ENCODE data around the gene ELMO1. TPM values are rescaled to one million over a fixed set of nuclear protein-coding genes. Genes with fewer than 3 reads are reported as not detected.

ELMO1 gene
- total RNA-seq, 2 experiments from 2014 or later: 65.2 to 67.7 TPM

- ChIA-PET CTCF (no interaction called here), POLR2A (no interaction called here)
Measured at GRCh38 chr7:37071124-37071523, 377.5 kb downstream of the ELMO1 start.

DNA sequence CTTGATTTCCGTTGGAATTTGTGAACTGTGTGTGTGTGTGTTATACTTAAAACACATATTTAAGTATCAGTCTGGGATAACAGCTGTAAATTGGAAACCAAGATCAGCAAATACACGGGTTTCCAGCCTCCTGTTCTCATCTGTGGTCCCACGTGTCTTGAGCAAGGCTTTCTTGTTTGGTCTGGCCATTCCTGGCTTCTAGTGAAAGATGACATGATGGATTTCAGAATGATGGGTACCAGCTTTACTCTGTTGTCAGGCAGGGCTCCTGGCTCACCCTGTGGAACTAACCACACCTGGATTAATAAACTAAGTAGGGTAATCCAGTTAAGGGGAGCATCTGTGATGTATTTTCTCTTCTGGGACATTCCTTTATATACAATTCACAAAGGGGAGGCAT lies 378.2 kb downstream of the ELMO1 start:
- ChIA-PET POLR2A (no interaction called here), CTCF (no interaction called here)

DNA sequence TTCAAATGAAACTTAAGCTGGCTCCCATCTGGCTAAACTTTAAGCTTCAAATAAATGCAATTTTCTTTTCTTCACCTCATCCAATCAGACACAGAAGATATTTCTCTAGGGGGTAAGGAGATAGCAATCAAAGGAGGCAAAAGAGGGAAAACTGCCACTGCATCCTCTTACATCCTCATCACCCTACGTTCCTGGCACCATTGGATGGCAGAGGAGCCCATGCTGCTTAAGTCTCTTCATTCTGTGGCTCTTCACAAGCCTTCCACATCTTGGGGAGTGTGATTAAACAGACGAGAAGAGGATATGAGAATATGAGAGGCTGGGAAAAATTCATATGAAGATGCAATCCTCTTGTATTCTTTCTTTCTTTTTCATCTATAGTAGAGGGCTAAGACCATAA lies 378.6 kb downstream of the ELMO1 start:
- ChIA-PET CTCF (no interaction called here), POLR2A (no interaction called here)

GRCh38 chr7:37069336-37069735 lies 379.3 kb downstream of the ELMO1 start:
- CTCF ChIA-PET: no interaction called here

GRCh38 chr7:37068902-37069301 lies 379.8 kb downstream of the ELMO1 start:
- CTCF ChIA-PET: no interaction called here
- POLR2A ChIA-PET: no interaction called here

More at GRCh38 chr7:37069336-37069735, 379.3 kb downstream of the ELMO1 start:
- POLR2A ChIA-PET: no interaction called here

- ChIA-PET POLR2A (no interaction called here), CTCF (no interaction called here)
Measured at GRCh38 chr7:37068038-37068437, 380.6 kb downstream of the ELMO1 start.

DNA sequence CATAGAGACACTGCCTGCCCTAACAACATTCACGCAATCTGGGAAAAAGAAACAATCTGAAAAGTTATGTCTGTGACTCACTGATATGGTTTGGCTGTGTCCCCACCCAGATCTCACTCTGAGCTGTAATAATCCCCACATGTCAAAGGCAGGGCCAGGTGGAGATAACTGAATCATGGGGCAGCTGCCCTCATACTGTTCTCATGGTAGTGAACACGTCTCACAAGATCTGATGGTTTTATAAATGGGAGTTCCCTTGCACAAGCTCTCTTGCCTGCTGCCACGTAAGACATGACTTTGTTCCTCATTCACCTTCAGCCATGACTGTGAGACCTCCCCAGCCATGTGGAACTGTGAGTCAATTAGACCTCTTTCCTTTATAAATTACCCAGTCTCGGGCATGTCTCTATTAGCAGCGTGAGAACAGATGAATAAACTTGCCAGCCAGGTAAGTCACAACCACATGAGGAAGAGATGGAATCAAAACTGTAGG lies 382.8 kb downstream of the ELMO1 start:
- CTCF ChIA-PET: no interaction called here
- POLR2A ChIA-PET: interaction anchor here (0.6 kb wide), 1 partner anchor 482 kb away, joined by 3 read pairs; no protein-coding TSS in a partner anchor

- CTCF ChIA-PET: interaction anchor here (1.1 kb wide), 1 partner anchor 13 kb away, joined by 3 read pairs; no protein-coding TSS in a partner anchor
Measured at GRCh38 chr7:37062560-37062859, 386.2 kb downstream of the ELMO1 start.

GRCh38 chr7:37061849-37062559 lies 386.7 kb downstream of the ELMO1 start:
- POLR2A ChIA-PET: no interaction called here
- CTCF ChIA-PET: no interaction called here

More at GRCh38 chr7:37062560-37062859, 386.2 kb downstream of the ELMO1 start:
- POLR2A ChIA-PET: no interaction called here

DNA sequence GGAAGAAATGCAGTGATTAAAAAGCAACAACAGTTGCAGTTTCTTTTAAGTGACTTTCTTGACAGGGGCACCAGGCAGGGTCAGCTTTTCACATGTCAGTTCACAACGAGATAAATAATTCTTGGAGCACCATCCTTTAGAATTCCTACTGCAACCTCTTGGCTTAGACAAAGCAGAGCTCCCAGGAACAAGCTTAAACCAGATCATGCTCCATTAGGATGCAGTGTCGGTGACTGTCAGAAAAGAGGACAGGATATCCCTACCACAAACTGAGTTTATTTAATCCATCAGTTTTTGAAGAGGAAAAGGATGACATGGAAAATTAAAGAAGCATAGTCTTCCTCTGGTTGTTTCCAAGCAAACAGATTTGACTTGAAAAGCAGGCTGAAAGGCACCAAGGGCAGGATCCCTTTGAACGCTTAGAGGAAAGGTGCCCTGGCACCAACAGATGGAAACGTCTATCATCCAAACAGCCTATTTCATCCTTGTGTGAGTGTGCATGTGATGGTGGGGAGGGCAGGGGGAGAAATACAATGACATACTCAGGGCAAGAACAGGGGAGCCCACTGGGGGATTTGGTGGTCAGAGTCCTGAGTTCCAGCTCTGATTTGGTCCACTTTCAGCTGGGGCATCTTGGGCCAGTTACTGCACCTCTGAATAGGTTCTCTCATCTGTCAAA lies 392.3 kb downstream of the ELMO1 start:
- POLR2A ChIA-PET: no interaction called here

DNA sequence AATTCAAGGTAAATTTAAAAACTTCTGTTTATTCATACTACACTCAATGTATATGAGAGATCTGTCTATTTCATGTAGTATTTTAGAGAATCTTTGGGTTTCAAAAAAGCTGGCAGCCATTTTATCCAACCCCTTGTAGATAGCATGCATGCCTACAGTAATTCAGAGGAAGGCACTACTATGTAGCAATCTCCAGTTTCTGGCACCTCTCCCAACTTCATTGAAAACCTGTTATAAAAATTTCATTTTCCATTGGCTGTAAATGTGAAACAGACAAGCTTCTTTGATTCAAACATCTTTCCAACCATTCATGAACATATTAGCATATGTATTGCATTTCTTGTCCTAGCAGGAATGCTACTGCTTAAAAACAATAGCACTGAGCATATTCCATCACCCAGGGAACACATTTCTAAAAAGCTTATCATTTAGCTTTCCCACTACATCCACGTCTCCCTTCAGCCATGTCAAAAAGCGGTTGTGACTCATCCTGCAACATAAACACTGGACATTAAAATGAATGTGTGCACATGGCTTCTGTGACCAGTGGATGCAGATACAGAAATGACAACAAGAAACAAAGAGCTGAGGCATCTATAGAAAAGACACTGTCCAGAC lies 393.9 kb downstream of the ELMO1 start:
- ChIA-PET POLR2A (no interaction called here), CTCF (no interaction called here)

More for the DNA sequence above, 392.3 kb downstream of the ELMO1 start:
- CTCF ChIA-PET: no interaction called here

DNA sequence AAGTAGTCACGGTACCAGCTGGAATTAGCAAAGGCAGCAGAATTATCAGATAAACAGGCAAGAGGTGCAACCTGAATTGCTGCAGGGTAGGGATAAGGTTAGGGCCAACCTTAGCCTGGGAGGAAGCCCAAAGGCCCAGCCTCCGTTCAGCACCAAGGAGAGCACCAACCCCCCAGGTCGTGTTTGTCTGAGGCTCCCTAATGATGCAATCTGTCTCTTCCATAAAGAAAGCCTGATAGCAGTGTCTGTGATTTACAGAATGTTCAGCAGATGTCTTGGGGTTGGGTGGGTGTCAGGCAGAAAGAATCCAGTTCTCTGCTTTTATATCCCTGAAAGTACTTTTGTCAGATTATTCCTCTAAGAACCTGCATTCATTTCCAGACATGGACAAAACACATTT lies 396.0 kb downstream of the ELMO1 start:
- ChIA-PET POLR2A (no interaction called here), CTCF (no interaction called here)

DNA sequence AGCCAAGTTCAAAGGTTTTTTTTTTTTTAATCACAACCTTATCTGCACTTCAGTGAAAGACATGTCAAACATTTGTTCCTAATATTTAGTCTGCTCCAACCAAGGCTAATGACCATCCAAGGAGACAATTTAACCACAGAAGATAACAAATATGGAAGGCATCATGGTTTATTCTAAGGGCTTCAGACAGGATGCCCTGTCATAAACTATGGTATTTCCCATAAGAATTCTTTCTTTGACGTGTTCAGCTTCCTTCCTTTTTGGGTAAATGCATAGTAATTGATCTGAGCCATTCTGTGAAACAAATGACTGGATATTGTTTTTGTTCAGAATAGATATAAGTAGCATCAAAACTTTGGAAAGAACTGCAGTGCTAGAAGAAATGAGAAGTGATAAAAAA lies 397.9 kb downstream of the ELMO1 start:
- ChIA-PET CTCF (no interaction called here), POLR2A (no interaction called here)

DNA sequence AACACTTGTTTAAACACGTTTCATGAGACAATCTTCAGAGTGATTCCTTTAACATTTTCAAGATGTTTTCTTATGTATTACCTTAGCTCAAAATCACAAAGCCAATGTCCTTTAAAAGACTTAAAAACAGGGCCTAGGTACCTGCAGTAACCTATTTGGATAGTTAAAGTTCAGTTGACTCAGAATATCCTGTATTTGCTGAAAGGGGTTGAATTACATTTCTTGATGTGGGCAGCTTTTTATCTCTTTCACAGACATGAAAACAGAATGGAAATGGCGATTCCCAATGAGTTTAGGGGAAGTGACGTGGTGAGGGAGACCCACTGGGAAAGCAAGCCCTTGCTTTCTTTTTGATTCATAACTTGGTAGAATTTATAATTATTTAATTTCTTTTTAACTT lies 400.0 kb downstream of the ELMO1 start:
- ChIA-PET POLR2A (no interaction called here), CTCF (no interaction called here)

GRCh38 chr7:37047260-37047659 lies 401.4 kb downstream of the ELMO1 start:
- ChIA-PET CTCF (no interaction called here), POLR2A (no interaction called here)

DNA sequence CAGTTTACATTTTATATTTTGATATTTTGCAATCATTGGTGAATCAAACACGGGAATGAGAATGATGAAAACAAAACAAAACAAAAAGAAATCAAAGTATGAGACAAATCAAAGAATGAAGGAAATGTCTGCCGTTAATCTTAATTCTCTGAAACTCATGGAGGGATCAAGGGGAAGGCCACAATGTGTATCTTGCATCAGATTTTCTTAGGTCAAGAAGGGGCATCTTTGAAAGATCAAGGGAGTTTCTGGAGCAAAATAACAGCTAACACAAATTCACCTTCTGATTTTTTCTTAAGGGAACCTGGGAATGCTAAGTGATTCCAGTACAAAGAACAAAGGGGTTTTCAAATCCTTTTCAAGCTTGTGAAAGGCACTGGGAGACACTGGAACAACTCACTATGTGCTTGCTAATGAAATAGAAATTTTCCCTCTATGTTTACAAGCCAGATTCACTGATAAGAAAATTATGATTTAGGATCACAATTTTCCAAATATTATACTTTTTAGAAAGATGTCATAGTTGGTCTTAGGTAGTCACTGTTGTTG lies 402.1 kb downstream of the ELMO1 start:
- CTCF ChIA-PET: no interaction called here
- POLR2A ChIA-PET: no interaction called here

DNA sequence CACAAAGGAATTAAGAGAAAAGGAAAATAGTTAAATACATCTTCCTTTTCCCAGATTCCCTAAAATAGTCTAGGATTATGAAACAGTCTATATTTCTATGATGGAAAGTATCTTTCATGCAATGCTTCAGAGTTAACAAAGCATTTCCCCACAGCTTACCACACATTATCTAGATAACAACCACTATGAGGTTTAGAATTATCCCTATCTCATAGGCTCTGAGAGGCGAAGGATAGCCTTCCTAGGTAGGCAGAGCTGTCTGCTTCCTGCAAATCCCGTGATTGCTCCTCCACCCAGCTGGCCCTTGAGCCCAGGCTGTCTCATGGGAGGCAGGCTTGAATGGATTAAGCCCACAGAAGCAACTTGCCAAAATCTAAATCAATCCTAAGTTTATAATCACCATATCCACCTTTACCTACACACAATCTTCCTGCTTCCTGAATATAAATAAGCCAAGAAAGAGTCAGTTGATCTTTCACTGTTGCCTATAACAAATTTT lies 402.9 kb downstream of the ELMO1 start:
- CTCF ChIA-PET: no interaction called here

DNA sequence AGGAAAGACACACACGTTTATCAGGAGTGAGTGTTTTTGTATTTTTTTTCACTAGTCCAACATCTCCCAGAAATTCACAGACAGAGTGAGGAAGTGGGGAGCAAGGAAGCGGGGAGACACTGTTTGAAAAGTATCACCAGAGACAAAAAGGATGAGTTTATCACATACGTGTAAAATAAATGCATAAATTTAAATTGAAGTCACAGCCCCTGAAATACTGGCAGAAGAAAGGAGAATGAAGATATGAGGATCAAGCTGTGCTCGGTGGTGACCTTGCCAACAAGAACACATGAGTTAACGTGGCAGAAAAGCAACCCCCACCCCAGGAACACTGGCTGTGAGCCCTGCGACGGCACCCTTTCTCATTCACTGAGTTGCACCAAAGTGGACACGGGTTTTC lies 407.2 kb downstream of the ELMO1 start:
- ChIA-PET CTCF (interaction anchor here (1.0 kb wide), 1 partner anchor 24 kb away, joined by 3 read pairs; no protein-coding TSS in a partner anchor), POLR2A (no interaction called here)

More for the DNA sequence above, 402.9 kb downstream of the ELMO1 start:
- POLR2A ChIA-PET: no interaction called here

- CTCF ChIA-PET: interaction anchor here (1.0 kb wide), 1 partner anchor 25 kb away, joined by 3 read pairs; no protein-coding TSS in a partner anchor
Measured at GRCh38 chr7:37040330-37040729, 408.3 kb downstream of the ELMO1 start.

DNA sequence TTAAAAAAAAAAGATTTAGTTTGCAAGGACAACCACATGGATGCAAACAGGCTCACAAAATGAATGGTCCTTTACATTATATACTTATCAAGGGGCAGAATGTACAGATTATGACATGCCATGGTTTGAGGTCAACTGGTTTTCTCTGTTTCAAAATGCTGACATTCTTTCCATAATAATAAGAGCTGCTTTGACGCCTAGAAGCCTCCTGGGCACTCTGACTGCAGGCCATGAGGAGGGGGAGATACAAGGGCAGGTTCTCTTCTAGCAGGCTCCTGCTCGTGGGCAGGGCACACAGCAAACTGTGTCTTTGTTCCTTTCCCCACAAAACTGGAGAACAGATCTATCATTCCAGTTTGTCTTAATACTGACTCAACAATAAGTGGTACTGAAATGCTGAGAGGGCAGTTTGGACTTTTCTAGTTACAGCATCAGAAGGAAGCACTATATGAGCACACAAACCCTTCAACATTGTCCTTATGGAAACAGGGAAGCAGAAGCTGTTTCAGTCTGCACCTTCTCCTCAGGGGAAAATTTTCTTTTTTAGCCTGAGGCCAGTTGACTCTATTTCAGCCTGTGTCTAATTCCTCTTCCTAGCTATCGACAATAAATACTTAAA lies 409.4 kb downstream of the ELMO1 start:
- CTCF ChIA-PET: no interaction called here
- POLR2A ChIA-PET: no interaction called here

More at GRCh38 chr7:37040330-37040729, 408.3 kb downstream of the ELMO1 start:
- POLR2A ChIA-PET: no interaction called here

Data from activated CD8-positive, alpha-beta memory T cell treated with anti-CD3 and anti-CD28 coated beads for 36 hours (primary cell).